Embryonic facial prominence (tissue), 1 donor: Measurements from ENCODE around the gene TMEM109.

Source experiments
- DNase-seq: peaks from one replicate; pipeline ENCODE4 v3.0.0-alpha.2; 2016; ENCODE audit errors: extremely low spot score

Gene TMEM109

GRCh38 chr11:60970890-60971289 lies 56.9 kb downstream of the TMEM109 start:
- DNase-seq, result no peak

GRCh38 chr11:60971520-60971919 lies 57.6 kb downstream of the TMEM109 start, which contains the start of gene CD6:
Gene CD6, plus strand, starts transcription at chr11:60971680. Its CDS starts 186 bp downstream, at chr11:60971866.
- DNase-seq, result no peak

- DNase-seq, result no peak
These were observed 58.4 kb downstream of the TMEM109 start for GRCh38 chr11:60972182-60973030.
